Choroid plexus epithelial cell (primary cell): ENCODE data around the gene MORC2.

Experiments
- DNase-seq: peaks from one replicate; pipeline ENCODE4 v3.0.0-alpha.2; 2010; ENCODE audit warnings: low read depth
- H3K4me3 ChIP-seq: 2 replicates; pipeline ENCODE4 v1.5.1; 2011; ENCODE audit warnings: low read depth, mild to moderate bottlenecking, control low read depth, low read length, moderate library complexity
- CTCF ChIP-seq: conservative IDR thresholded peaks from 2 replicates; pipeline ENCODE4 v1.5.1; 2011; ENCODE audit warnings: low read depth, mild to moderate bottlenecking, control low read depth, inconsistent platforms, low read length, moderate library complexity

MORC2 gene

DNA sequence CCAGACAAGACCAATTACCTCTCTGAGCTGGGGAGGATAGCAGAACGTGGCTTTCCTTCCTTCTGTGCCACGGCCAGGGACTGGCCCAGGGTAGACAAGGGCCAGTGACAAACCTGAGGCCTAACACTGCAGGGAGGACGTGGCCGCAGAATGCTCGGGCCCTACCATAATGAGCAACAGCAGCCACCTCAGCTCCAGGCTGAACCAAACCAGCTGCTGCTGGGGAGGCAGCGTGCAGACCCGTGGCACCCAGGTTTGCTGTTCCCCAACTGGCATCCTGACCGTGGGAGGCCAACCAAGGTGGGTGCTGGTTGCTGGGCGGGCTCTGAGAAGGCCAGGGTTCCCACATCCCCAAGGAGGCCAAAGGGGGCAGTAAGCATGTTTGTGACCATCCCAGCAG, 83.0 kb downstream of the MORC2 start:
- H3K4me3 ChIP-seq = no peak overlapping the region
- DNase-seq = no peak
- TF ChIP-seq CTCF = no peak

DNA sequence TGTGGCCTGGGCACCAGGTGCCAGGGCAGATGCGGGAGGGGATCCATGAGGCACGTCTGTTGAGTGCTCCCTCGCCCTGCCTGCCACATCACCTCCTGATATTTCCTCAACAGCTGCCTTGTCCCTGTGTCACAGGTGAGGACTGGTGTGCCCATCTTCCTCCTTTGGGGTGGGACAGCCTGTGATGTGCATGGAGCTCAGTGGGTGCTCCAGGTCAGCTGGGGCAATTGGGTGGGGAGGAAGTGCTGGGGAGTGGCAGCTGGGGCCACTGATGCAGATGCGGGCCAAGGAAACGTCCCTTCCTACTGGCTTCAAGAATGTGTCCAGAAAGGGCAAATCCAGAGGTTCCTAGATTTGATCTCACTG, 83.6 kb downstream of the MORC2 start:
- no peak for DNase-seq
- no peak for TF ChIP-seq CTCF
- no peak overlapping the region for H3K4me3 ChIP-seq

GRCh38 chr22:30884211-30885000, 84.2 kb downstream of the MORC2 start:
- no peak overlapping the region for H3K4me3 ChIP-seq
- no peak for DNase-seq
- no peak for TF ChIP-seq CTCF

GRCh38 chr22:30883586-30884145, 84.9 kb downstream of the MORC2 start:
- no peak for TF ChIP-seq CTCF
- no peak overlapping the region for H3K4me3 ChIP-seq
- DNase-seq = no peak

DNA sequence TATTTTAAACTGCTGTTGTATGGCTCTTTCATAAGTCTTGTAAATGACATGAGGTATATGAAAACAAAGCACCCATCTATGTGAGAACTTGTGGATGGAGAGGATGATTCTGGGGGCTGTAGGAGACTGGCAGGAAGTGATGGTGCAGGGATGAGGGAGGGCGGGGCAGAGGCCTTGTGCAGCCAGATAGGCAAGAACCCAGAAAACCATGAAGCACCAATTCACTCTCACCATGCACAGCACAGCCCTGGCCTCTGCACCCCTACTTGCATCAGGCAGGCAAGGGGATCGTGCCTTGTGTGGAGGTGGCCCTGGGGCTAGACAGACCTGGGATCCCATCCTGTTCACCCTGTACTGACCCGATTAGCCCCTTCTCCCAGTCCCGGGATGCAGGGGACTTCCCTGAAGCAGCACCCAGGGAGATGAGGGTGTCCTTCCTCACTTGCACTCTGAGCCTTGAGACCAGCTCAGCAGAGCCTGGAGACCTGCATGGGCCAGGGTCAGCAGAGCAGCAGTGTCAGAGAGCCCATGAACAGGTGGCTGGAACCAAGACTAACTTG, 85.5 kb downstream of the MORC2 start:
- H3K4me3 ChIP-seq = no peak overlapping the region
- DNase-seq = no peak
- no peak for TF ChIP-seq CTCF

DNA sequence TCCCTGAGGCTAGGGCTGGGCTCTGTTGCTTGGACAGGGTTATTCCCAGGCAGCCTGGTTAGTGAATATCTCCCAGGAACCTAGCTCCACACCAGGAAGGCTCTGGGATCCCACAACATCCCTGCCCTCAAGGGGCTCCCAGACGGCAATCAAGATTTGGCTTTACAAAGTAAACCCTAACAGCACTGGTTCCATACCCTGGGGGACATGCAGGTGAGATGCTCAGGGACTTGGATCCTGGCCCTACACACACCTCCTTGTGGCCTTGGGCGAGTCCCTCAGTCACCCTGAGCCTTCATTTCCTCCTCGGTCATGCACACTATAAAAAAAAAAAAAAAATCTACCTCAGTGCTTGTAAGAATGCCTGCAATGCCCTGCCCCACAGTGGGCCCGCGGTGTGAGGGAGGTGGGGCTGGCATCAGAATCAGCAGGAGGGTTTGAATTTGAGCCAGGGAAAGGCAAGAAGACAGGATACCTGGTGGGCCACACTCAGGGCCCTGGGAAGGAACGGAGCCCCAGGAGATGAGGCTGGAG, 86.3 kb downstream of the MORC2 start:
- H3K4me3 ChIP-seq = no peak overlapping the region
- TF ChIP-seq CTCF = no peak
- no peak for DNase-seq
